ENCODE data around the gene C9orf72. TPM values are rescaled to one million over a fixed set of nuclear protein-coding genes. Genes with fewer than 3 reads are reported as not detected.
"Not testable (repeated sequence)": the region's sequence is repeated elsewhere in the genome, so short reads cannot be mapped to it uniquely, and the experiment has no call there.

Gene C9orf72
- total RNA-seq = 10 to 100 TPM; 11.5 to 21.3 TPM

DNA sequence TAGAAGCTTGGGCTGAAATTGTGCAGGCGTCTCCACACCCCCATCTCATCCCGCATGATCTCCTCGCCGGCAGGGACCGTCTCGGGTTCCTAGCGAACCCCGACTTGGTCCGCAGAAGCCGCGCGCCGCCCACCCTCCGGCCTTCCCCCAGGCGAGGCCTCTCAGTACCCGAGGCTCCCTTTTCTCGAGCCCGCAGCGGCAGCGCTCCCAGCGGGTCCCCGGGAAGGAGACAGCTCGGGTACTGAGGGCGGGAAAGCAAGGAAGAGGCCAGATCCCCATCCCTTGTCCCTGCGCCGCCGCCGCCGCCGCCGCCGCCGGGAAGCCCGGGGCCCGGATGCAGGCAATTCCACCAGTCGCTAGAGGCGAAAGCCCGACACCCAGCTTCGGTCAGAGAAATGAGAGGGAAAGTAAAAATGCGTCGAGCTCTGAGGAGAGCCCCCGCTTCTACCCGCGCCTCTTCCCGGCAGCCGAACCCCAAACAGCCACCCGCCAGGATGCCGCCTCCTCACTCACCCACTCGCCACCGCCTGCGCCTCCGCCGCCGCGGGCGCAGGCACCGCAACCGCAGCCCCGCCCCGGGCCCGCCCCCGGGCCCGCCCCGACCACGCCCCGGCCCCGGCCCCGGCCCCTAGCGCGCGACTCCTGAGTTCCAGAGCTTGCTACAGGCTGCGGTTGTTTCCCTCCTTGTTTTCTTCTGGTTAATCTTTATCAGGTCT lies at the start of gene C9orf72:
TSS of gene C9orf72 (minus strand) at position 564 of the 716 bp plus-strand sequence. CDS start 6,361 bp downstream, outside the sequence.
- Mint-ChIP-seq H3K36me3 (ENCODE audit: insufficient read depth in 2 of 2) (peaks cover 9 to 12% of the 10 kb centered on the region in 2 donors), H3K9me3 (peaks cover 2% of the 10 kb centered on the region in 2 donors), H3K27me3 (ENCODE audit: low read depth) (no peaks in the 10 kb centered on the region), H3K27ac (peak within 1 kb of the TSS; percentile 100), H3K4me3 (peak within 1 kb of the TSS; percentile 95 to 99), H3K4me1 (ENCODE audit: low read depth) (peaks cover 24% of the 10 kb centered on the region)
- DNase-seq (peak; percentile 91 to 92), ATAC-seq (replicated peaks in 1 of 2) (peak; percentile 74 to 75)

GRCh38 chr9:27622693-27623340 lies 49.5 kb upstream of the C9orf72 start:
- no peak for DNase-seq
- H3K4me3 Mint-ChIP-seq = no peak overlapping the region
- ATAC-seq (replicated peaks in 1 of 2) = no peak
- no peak overlapping the region for H3K27ac Mint-ChIP-seq
- H3K36me3 Mint-ChIP-seq (ENCODE audit: insufficient read depth in 2 of 2) = no peaks in the 10 kb centered on the region
- no peaks in the 10 kb centered on the region for H3K9me3 Mint-ChIP-seq
- no peaks in the 10 kb centered on the region for H3K27me3 Mint-ChIP-seq (ENCODE audit: low read depth)
- peaks cover 5% of the 10 kb centered on the region for H3K4me1 Mint-ChIP-seq (ENCODE audit: low read depth)

DNA sequence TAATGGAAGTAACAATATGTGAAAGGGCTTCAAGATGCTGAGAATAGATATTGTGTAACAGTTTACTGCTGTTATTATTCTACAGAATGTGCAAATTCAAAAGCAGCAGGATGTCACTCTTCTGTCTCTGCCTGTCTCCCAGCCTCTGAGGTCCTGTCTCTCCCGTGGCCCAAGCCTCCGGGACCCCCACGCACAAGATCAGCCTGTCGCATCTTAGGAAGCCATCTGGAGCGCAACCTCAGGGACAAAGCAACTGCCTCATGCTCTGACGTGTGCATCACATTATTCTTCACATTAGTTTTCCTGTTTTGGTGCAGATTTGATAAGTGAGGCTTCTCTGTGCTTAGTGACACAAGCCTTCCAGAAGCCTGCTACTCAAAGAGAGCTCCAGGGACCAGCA lies 46.5 kb upstream of the C9orf72 start:
- Mint-ChIP-seq H3K27ac (no peak overlapping the region), H3K36me3 (ENCODE audit: insufficient read depth in 2 of 2) (no peaks in the 10 kb centered on the region), H3K9me3 (no peaks in the 10 kb centered on the region), H3K4me1 (ENCODE audit: low read depth) (no peaks in the 10 kb centered on the region), H3K4me3 (no peak overlapping the region), H3K27me3 (ENCODE audit: low read depth) (no peaks in the 10 kb centered on the region)
- ATAC-seq (replicated peaks in 1 of 2) (no peak), DNase-seq (no peak)

GRCh38 chr9:27618066-27618465 lies 44.8 kb upstream of the C9orf72 start:
- Mint-ChIP-seq H3K4me3 (no peak overlapping the region), H3K36me3 (ENCODE audit: insufficient read depth in 2 of 2) (no peaks in the 10 kb centered on the region), H3K4me1 (ENCODE audit: low read depth) (no peaks in the 10 kb centered on the region), H3K9me3 (no peaks in the 10 kb centered on the region), H3K27ac (no peak overlapping the region), H3K27me3 (ENCODE audit: low read depth) (peaks cover 12% of the 10 kb centered on the region)
- DNase-seq = no peak
- no peak for ATAC-seq (replicated peaks in 1 of 2)

- ATAC-seq (replicated peaks in 1 of 2) (no peak), DNase-seq (no peak)
- Mint-ChIP-seq H3K4me1 (ENCODE audit: low read depth) (no peaks in the 10 kb centered on the region), H3K4me3 (no peak overlapping the region), H3K27ac (no peak overlapping the region), H3K9me3 (no peaks in the 10 kb centered on the region), H3K36me3 (ENCODE audit: insufficient read depth in 2 of 2) (peaks cover 0 to 3% of the 10 kb centered on the region in 2 donors), H3K27me3 (ENCODE audit: low read depth) (peaks cover 18% of the 10 kb centered on the region)
Observed at GRCh38 chr9:27614551-27614950, 41.3 kb upstream of the C9orf72 start.

DNA sequence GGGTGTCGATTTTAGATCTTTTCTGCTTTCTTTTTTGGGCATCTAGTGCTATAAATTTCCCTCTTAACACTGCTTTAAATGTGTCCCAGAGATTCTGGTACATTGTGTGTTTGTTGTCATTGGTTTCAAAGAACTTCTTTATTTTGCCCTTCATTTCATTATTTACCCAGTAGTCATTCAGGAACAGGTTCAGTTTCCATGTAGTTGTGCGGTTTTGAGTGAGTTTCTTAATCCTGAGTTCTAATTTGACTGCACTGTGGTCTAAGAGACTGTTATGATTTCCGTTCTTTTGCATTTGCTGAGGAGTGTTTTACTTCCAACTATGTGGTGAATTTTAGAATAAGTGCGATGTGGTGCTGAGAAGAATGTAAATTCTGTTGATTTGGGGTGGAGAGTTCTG lies 38.8 kb upstream of the C9orf72 start:
- not testable (repeated sequence) for H3K9me3 Mint-ChIP-seq; H3K36me3 Mint-ChIP-seq (ENCODE audit: insufficient read depth in 2 of 2)
- peak overlapping the region; percentile 30 for H3K27ac Mint-ChIP-seq

GRCh38 chr9:27610622-27611021 lies 37.3 kb upstream of the C9orf72 start:
- H3K4me3 Mint-ChIP-seq = no peak overlapping the region
- no peaks in the 10 kb centered on the region for H3K4me1 Mint-ChIP-seq (ENCODE audit: low read depth)

More for the DNA sequence above, 38.8 kb upstream of the C9orf72 start:
- peaks cover 18% of the 10 kb centered on the region for H3K27me3 Mint-ChIP-seq (ENCODE audit: low read depth)
- peak overlapping the region in 1 of 2 donors; percentile 19 for H3K4me3 Mint-ChIP-seq
- H3K4me1 Mint-ChIP-seq (ENCODE audit: low read depth); ATAC-seq (replicated peaks in 1 of 2); DNase-seq: not testable (repeated sequence)

GRCh38 chr9:27602954-27603353 lies 29.7 kb upstream of the C9orf72 start:
- H3K36me3 Mint-ChIP-seq (ENCODE audit: insufficient read depth in 2 of 2) = no peaks in the 10 kb centered on the region
- ATAC-seq (replicated peaks in 1 of 2) (no peak), DNase-seq (no peak)
- no peak overlapping the region for H3K27ac Mint-ChIP-seq
- H3K9me3 Mint-ChIP-seq = no peaks in the 10 kb centered on the region
- no peak overlapping the region for H3K4me3 Mint-ChIP-seq
- H3K4me1 Mint-ChIP-seq (ENCODE audit: low read depth) = no peaks in the 10 kb centered on the region
- no peaks in the 10 kb centered on the region for H3K27me3 Mint-ChIP-seq (ENCODE audit: low read depth)

More at GRCh38 chr9:27610622-27611021, 37.3 kb upstream of the C9orf72 start:
- ATAC-seq (replicated peaks in 1 of 2) (no peak), DNase-seq (no peak)
- H3K27me3 Mint-ChIP-seq (ENCODE audit: low read depth) = peaks cover 18% of the 10 kb centered on the region
- H3K36me3 Mint-ChIP-seq (ENCODE audit: insufficient read depth in 2 of 2) = peaks cover 0 to 3% of the 10 kb centered on the region in 2 donors
- H3K9me3 Mint-ChIP-seq = no peaks in the 10 kb centered on the region
- H3K27ac Mint-ChIP-seq = no peak overlapping the region

DNA sequence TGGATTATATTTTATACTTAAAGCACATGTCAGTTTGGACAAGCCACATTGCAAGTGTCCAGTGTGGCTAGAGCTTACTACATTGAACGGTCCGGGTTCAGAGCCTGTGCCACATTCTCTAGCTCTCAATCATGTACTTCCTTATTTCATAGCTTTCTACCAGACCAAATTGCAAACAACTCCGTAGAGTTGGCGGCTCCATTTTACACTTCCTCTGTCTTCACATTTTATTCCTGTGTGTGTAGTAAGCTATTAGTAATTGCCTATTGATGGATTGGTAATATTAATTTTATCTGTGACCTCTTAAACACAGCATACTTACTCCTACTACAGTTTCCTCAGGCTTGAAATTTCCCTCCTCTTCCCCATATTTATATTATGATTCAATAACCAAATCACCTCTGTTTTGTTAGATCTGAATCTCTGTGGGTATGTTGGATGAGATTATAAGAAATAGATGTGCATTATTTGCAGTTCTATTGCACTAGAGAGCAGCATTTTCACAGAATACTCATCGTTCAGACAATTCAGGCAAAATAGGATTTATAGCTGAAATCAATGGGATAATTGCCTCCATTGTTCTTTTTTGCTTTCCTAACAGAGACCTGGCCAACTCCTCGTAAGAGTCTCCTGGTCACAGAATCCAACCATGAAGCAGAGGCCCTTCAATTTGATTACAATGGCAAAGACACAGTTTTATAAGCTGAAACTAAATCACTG lies 29.0 kb upstream of the C9orf72 start:
- Mint-ChIP-seq H3K9me3 (no peaks in the 10 kb centered on the region), H3K4me3 (no peak overlapping the region), H3K36me3 (ENCODE audit: insufficient read depth in 2 of 2) (no peaks in the 10 kb centered on the region), H3K27me3 (ENCODE audit: low read depth) (no peaks in the 10 kb centered on the region), H3K27ac (no peak overlapping the region), H3K4me1 (ENCODE audit: low read depth) (no peaks in the 10 kb centered on the region)
- ATAC-seq (replicated peaks in 1 of 2) (no peak), DNase-seq (no peak)

DNA sequence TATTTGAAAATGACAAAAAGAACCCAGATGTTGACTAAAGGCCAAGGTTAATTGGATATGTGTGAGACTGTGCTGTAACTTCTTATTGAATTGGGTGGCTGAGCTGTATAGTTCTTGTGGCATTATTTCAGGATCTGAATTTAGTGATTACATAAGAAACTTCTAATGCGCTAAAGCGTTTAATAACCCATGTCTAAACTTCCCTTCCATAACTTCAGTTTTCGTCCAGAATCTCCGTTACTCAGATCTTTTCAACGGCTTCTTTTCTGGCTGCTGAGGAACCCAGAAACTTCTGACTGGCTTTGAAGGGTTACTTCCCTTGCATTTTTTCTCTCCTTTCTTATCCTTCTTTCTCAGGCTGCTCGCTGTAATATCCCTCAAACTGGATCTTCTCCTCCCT lies 28.1 kb upstream of the C9orf72 start:
- Mint-ChIP-seq H3K27ac (no peak overlapping the region), H3K27me3 (ENCODE audit: low read depth) (no peaks in the 10 kb centered on the region), H3K4me1 (ENCODE audit: low read depth) (no peaks in the 10 kb centered on the region), H3K36me3 (ENCODE audit: insufficient read depth in 2 of 2) (no peaks in the 10 kb centered on the region), H3K9me3 (no peaks in the 10 kb centered on the region), H3K4me3 (no peak overlapping the region)
- ATAC-seq (replicated peaks in 1 of 2) (no peak), DNase-seq (no peak)

GRCh38 chr9:27600256-27600655 lies 27.0 kb upstream of the C9orf72 start:
- no peak for ATAC-seq (replicated peaks in 1 of 2)
- Mint-ChIP-seq H3K4me3 (no peak overlapping the region), H3K27ac (no peak overlapping the region), H3K4me1 (ENCODE audit: low read depth) (no peaks in the 10 kb centered on the region), H3K36me3 (ENCODE audit: insufficient read depth in 2 of 2) (no peaks in the 10 kb centered on the region), H3K9me3 (no peaks in the 10 kb centered on the region), H3K27me3 (ENCODE audit: low read depth) (no peaks in the 10 kb centered on the region)
- DNase-seq = no peak

GRCh38 chr9:27599870-27600238 lies 26.6 kb upstream of the C9orf72 start:
- H3K4me3 Mint-ChIP-seq = no peak overlapping the region
- no peaks in the 10 kb centered on the region for H3K27me3 Mint-ChIP-seq (ENCODE audit: low read depth)
- H3K4me1 Mint-ChIP-seq (ENCODE audit: low read depth) = no peaks in the 10 kb centered on the region
- no peaks in the 10 kb centered on the region for H3K9me3 Mint-ChIP-seq
- H3K27ac Mint-ChIP-seq = no peak overlapping the region
- H3K36me3 Mint-ChIP-seq (ENCODE audit: insufficient read depth in 2 of 2) = no peaks in the 10 kb centered on the region
- no peak for DNase-seq
- ATAC-seq (replicated peaks in 1 of 2) = no peak

DNA sequence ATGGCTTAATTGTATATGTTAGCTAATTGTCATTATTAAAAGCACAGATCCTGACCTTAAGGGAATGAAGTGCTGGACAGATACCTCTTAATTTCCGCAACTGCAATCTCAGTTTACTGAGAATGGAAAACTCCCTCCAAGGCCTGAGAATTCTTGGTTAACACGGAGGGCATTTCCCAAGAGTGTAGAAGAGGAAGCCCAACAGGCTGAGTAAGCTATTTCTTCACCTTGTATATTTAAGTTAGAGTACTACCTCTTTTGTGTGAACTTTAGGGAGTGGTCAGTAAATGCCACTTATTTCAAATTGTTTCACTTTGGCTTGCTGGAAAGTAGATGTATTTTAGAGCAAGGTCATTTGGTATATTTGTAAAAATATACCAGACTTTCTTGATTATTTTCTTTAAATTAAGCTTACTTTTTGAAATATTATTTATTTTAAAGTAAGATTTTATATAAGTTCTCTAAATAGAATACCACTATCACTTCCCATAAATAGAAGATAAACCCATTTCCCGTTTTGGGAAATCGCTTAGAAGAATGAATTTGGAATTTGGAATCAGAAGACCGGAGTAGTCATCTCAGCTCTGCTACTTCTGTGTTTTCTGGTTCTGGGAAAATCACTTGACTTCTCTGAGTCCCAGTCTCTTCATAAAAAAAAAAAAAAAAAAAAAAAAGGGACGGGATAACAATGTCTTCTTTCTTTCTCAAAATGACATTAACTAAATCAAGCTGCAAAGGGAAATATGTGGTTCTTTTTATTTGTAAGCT lies 26.0 kb upstream of the C9orf72 start:
- Mint-ChIP-seq H3K4me1 (ENCODE audit: low read depth) (no peaks in the 10 kb centered on the region), H3K27ac (no peak overlapping the region), H3K36me3 (ENCODE audit: insufficient read depth in 2 of 2) (no peaks in the 10 kb centered on the region), H3K27me3 (ENCODE audit: low read depth) (no peaks in the 10 kb centered on the region), H3K9me3 (no peaks in the 10 kb centered on the region), H3K4me3 (no peak overlapping the region)
- ATAC-seq (replicated peaks in 1 of 2) = no peak
- no peak for DNase-seq

All from activated T-cell treated with anti-CD3 and anti-CD28 coated beads, Interleukin-2, amount 50 U/mL, for 72 hours (primary cell).